Neuronal stem cell (in vitro differentiated cells): ENCODE measurements around the gene SAMD11.
"Not testable (repeated sequence)": the region's sequence is repeated elsewhere in the genome, so short reads cannot be mapped to it uniquely, and the experiment has no call there.

Experiments used
- DNase-seq: peaks from one replicate; pipeline ENCODE4 v3.0.0-alpha.2; 2013; ENCODE audit warnings: low spot score
- H2AFZ ChIP-seq: one replicate; pipeline ENCODE4 v1.6.1; 2013; ENCODE audit warnings: mild to moderate bottlenecking, low read length, inconsistent platforms
- H2AK5ac ChIP-seq: 2 replicates; pipeline ENCODE4 v1.6.1; 2013; ENCODE audit warnings: low read depth, mild to moderate bottlenecking, inconsistent platforms, low read length, moderate library complexity, mixed read lengths
- H2BK120ac ChIP-seq: 2 replicates; pipeline ENCODE4 v1.6.1; 2013; ENCODE audit warnings: low read depth, mild to moderate bottlenecking, inconsistent platforms, low read length, moderate library complexity, mixed read lengths
- H2BK12ac ChIP-seq: one replicate; pipeline ENCODE4 v1.6.1; 2013; ENCODE audit warnings: low read length, inconsistent platforms
- H2BK15ac ChIP-seq: 2 replicates; pipeline ENCODE4 v1.6.1; 2013; ENCODE audit warnings: mild to moderate bottlenecking, low read length, inconsistent platforms, mixed read lengths
- H2BK5ac ChIP-seq: one replicate; pipeline ENCODE4 v1.6.1; 2013; ENCODE audit warnings: inconsistent platforms, mild to moderate bottlenecking, low read length, moderate library complexity
- H3K14ac ChIP-seq: one replicate; pipeline ENCODE4 v1.6.1; 2013; ENCODE audit warnings: low read length, inconsistent platforms
- H3K18ac ChIP-seq: 2 replicates; pipeline ENCODE4 v1.6.1; 2013; ENCODE audit warnings: low read length, inconsistent platforms
- H3K23ac ChIP-seq: 2 replicates; pipeline ENCODE4 v1.6.1; 2013; ENCODE audit warnings: low read depth, mild to moderate bottlenecking, mixed read lengths, low read length, inconsistent platforms; ENCODE audit not compliant: poor library complexity
- H3K27ac ChIP-seq: replicated peaks from 3 replicates; pipeline ENCODE4 v1.5.1; 2013; ENCODE audit warnings: low read length, inconsistent platforms
- H3K27me3 ChIP-seq, 3 experiments: 2 replicates each; pipeline ENCODE4 v1.6.1; 2013; ENCODE audit warnings: low read length in 3 of 3, mild to moderate bottlenecking in 2 of 3, inconsistent platforms in 1 of 3, low read depth in 1 of 3, mixed read lengths in 1 of 3, moderate library complexity in 1 of 3; ENCODE audit not compliant: control insufficient read depth in 3 of 3, insufficient read depth in 3 of 3
- H3K36me3 ChIP-seq, 2 donors: replicated peaks in 1 of 2; 2 replicates each; pipeline ENCODE4 v1.6.1; 2013; ENCODE audit warnings: low read length in 2 of 2; ENCODE audit not compliant: control insufficient read depth in 2 of 2, insufficient read depth in 2 of 2
- H3K4ac ChIP-seq: 2 replicates; pipeline ENCODE4 v1.6.1; 2013; ENCODE audit warnings: inconsistent platforms, mild to moderate bottlenecking, low read length, moderate library complexity
- H3K4me1 ChIP-seq, 2 donors: 1 replicate in 1 of 2; 2 replicates in 1 of 2; pipeline ENCODE4 v1.6.1; 2013; ENCODE audit warnings: low read length in 2 of 2, low read depth in 1 of 2; ENCODE audit not compliant: control insufficient read depth in 2 of 2, insufficient read depth in 1 of 2
- H3K4me2 ChIP-seq: one replicate; pipeline ENCODE4 v1.6.1; 2013; ENCODE audit warnings: mild to moderate bottlenecking, low read length, inconsistent platforms; ENCODE audit not compliant: insufficient read depth, poor library complexity, severe bottlenecking
- H3K4me3 ChIP-seq, 2 donors: 2 replicates each; pipeline ENCODE4 v1.5.1; 2013; ENCODE audit warnings: low read length in 2 of 2, mild to moderate bottlenecking in 2 of 2, inconsistent platforms in 1 of 2, moderate library complexity in 1 of 2
- H3K79me1 ChIP-seq: one replicate; pipeline ENCODE4 v1.6.1; 2013; ENCODE audit warnings: low read depth, mild to moderate bottlenecking, inconsistent platforms, low read length, moderate library complexity
- H3K9ac ChIP-seq: one replicate; pipeline ENCODE4 v1.6.1; 2013; ENCODE audit warnings: mild to moderate bottlenecking, low read depth, low read length, inconsistent platforms; ENCODE audit not compliant: poor library complexity
- H3K9me3 ChIP-seq, 2 donors: replicated peaks in 1 of 2; 2 replicates each; pipeline versions ENCODE3 to v1.6.1; 2013; ENCODE audit warnings: low read length in 2 of 2, mild to moderate bottlenecking in 2 of 2, inconsistent platforms in 1 of 2, low read depth in 1 of 2, mixed read lengths in 1 of 2, moderate library complexity in 1 of 2; ENCODE audit not compliant: control insufficient read depth in 2 of 2, insufficient read depth in 1 of 2
- H4K8ac ChIP-seq: one replicate; pipeline ENCODE4 v1.6.1; 2013; ENCODE audit warnings: low read depth, mild to moderate bottlenecking, inconsistent platforms, low read length, moderate library complexity
- H4K91ac ChIP-seq: one replicate; pipeline ENCODE4 v1.6.1; 2013; ENCODE audit warnings: low read length, low read depth, mild to moderate bottlenecking, inconsistent platforms; ENCODE audit not compliant: poor library complexity
- WGBS, 2 donors: extraction: QIAGEN DNeasy Blood & Tissue Kit; methylation state at CpG; one replicate each; pipeline ENCODE4 v1.1.7; 2013; ENCODE audit warnings: missing lambda C conversion rate in 2 of 2, mixed read lengths in 1 of 2; ENCODE audit not compliant: insufficient read length in 2 of 2, insufficient replicate concordance in 1 of 2; ENCODE audit errors: extremely low coverage in 2 of 2; 5-methylcytosine and 5-hydroxymethylcytosine counted together

Gene SAMD11

GRCh38 chr1:976791-977190 lies 53.1 kb downstream of the SAMD11 start:
- not testable (repeated sequence) for H2BK12ac ChIP-seq, H2BK120ac ChIP-seq, H3K4me2 ChIP-seq, H3K79me1 ChIP-seq, H3K9ac ChIP-seq, H2AFZ ChIP-seq, H2BK15ac ChIP-seq, H3K4me3 ChIP-seq, H3K4me1 ChIP-seq, H3K23ac ChIP-seq, H2AK5ac ChIP-seq, H3K9me3 ChIP-seq, H3K27ac ChIP-seq, H3K36me3 ChIP-seq, DNase-seq, H3K18ac ChIP-seq, H3K14ac ChIP-seq, H2BK5ac ChIP-seq, H4K91ac ChIP-seq, H3K4ac ChIP-seq, H4K8ac ChIP-seq
- WGBS, 2 donors = no CpG with 5 or more reads among the region's 39 CpGs
- peaks cover 0 to 67% (median 14%) of the 10 kb centered on the region in 3 experiments for H3K27me3 ChIP-seq

DNA sequence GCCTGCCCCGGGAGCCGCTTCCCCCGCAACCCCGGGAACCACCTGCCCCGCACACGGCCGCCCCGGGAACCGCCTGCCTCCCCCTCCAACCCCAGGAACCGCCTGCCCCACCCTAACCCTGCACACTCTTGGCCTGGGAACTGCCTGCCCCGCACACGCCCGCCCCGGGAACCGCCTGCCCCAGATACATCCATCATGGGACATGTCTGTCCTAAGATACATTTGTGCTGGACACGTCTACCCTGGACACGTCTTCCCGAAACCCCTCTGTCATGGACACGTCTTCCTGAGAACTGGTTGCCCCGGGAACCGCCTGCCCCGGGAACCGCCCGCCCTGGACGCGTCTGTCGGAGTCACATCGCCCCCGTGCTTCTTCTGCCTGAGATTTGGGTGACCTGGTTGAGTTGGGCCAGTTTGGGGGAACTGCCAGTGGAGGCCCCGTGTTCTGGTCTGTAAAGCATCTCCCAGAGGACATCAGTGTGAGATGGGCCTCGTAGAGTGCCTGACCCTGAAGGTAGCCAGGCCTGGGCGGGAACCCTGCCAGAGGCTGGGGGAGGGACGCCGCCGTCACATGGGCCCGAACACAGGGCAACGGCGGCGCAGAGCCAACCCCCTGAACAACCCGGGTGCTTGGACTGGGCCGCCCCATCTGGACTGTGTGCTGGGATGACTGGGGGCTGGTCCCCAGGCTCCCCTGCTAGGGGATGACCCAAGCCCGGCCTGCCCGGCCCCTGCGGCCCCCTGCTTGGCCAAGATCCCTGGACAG lies 54.5 kb downstream of the SAMD11 start:
- H2BK12ac ChIP-seq = no peak overlapping the region
- no peak overlapping the region for H4K91ac ChIP-seq
- H3K14ac ChIP-seq = peak overlapping the region; percentile 21
- peak overlapping the region; percentile 52 for H2AK5ac ChIP-seq
- H3K27me3 ChIP-seq = peaks cover 0 to 70% (median 13%) of the 10 kb centered on the region in 3 experiments
- H2AFZ ChIP-seq = no peak overlapping the region
- H3K4me2 ChIP-seq = no peak overlapping the region
- H3K18ac ChIP-seq = no peak overlapping the region
- no CpG with 5 or more reads among the region's 44 CpGs for WGBS, 2 donors
- no peak overlapping the region for H3K4ac ChIP-seq
- no peak overlapping the region for H4K8ac ChIP-seq
- no peaks in the 10 kb centered on the region for H3K79me1 ChIP-seq
- peak overlapping the region; percentile 64 for H2BK15ac ChIP-seq
- peaks cover 1 to 4% of the 10 kb centered on the region in 2 donors for H3K4me1 ChIP-seq
- H2BK120ac ChIP-seq = no peak overlapping the region
- no peak for DNase-seq
- H2BK5ac ChIP-seq = no peak overlapping the region
- no peaks in the 10 kb centered on the region for H3K36me3 ChIP-seq
- H3K4me3 ChIP-seq = no peak overlapping the region
- H3K23ac ChIP-seq = peak overlapping the region; percentile 80
- H3K9ac ChIP-seq = no peak overlapping the region
- no peak overlapping the region for H3K27ac ChIP-seq
- no peaks in the 10 kb centered on the region for H3K9me3 ChIP-seq

- Histone ChIP-seq H3K36me3 (no peaks in the 10 kb centered on the region), H3K18ac (no peak overlapping the region), H4K91ac (no peak overlapping the region), H2AFZ (no peak overlapping the region), H3K14ac (peak overlapping the region; percentile 21), H4K8ac (no peak overlapping the region), H3K27ac (no peak overlapping the region), H2BK15ac (no peak overlapping the region), H3K4me1 (peaks cover 0 to 1% of the 10 kb centered on the region in 2 donors), H3K9ac (no peak overlapping the region), H2BK12ac (no peak overlapping the region), H3K27me3 (peaks cover 0 to 68% (median 13%) of the 10 kb centered on the region in 3 experiments), H3K4me2 (no peak overlapping the region), H2AK5ac (peak overlapping the region; percentile 28), H3K4ac (no peak overlapping the region), H3K9me3 (no peaks in the 10 kb centered on the region), H3K79me1 (no peaks in the 10 kb centered on the region), H2BK5ac (no peak overlapping the region), H3K4me3 (no peak overlapping the region), H2BK120ac (no peak overlapping the region), H3K23ac (peak overlapping the region; percentile 50)
- DNase-seq = no peak
- WGBS, 2 donors = no CpG with 5 or more reads among the region's 60 CpGs
Observed at GRCh38 chr1:978835-979743, 55.4 kb downstream of the SAMD11 start.

GRCh38 chr1:979744-980072 lies 56.0 kb downstream of the SAMD11 start:
- no peak overlapping the region for H3K4ac ChIP-seq
- no peaks in the 10 kb centered on the region for H3K36me3 ChIP-seq
- H4K8ac ChIP-seq = no peak overlapping the region
- H2AK5ac ChIP-seq = no peak overlapping the region
- no peak overlapping the region for H3K4me2 ChIP-seq
- H3K27ac ChIP-seq = no peak overlapping the region
- H3K18ac ChIP-seq = no peak overlapping the region
- H3K14ac ChIP-seq = peak overlapping the region; percentile 27
- no peak overlapping the region for H4K91ac ChIP-seq
- H2AFZ ChIP-seq = no peak overlapping the region
- H2BK120ac ChIP-seq = no peak overlapping the region
- no peak overlapping the region for H2BK5ac ChIP-seq
- H3K4me1 ChIP-seq = peaks cover 0 to 1% of the 10 kb centered on the region in 2 donors
- no peak overlapping the region for H2BK15ac ChIP-seq
- H3K27me3 ChIP-seq = peaks cover 0 to 62% (median 10%) of the 10 kb centered on the region in 3 experiments
- H3K23ac ChIP-seq = peak overlapping the region; percentile 50
- H3K9ac ChIP-seq = no peak overlapping the region
- WGBS, 2 donors = no CpG with 5 or more reads among the region's 9 CpGs
- H3K4me3 ChIP-seq = peak overlapping the region in 1 of 2 donors; percentile 48
- no peak overlapping the region for H2BK12ac ChIP-seq
- DNase-seq = no peak
- H3K9me3 ChIP-seq = no peaks in the 10 kb centered on the region
- no peaks in the 10 kb centered on the region for H3K79me1 ChIP-seq
